ENCODE data around the gene C10orf71.

C10orf71 gene

DNA sequence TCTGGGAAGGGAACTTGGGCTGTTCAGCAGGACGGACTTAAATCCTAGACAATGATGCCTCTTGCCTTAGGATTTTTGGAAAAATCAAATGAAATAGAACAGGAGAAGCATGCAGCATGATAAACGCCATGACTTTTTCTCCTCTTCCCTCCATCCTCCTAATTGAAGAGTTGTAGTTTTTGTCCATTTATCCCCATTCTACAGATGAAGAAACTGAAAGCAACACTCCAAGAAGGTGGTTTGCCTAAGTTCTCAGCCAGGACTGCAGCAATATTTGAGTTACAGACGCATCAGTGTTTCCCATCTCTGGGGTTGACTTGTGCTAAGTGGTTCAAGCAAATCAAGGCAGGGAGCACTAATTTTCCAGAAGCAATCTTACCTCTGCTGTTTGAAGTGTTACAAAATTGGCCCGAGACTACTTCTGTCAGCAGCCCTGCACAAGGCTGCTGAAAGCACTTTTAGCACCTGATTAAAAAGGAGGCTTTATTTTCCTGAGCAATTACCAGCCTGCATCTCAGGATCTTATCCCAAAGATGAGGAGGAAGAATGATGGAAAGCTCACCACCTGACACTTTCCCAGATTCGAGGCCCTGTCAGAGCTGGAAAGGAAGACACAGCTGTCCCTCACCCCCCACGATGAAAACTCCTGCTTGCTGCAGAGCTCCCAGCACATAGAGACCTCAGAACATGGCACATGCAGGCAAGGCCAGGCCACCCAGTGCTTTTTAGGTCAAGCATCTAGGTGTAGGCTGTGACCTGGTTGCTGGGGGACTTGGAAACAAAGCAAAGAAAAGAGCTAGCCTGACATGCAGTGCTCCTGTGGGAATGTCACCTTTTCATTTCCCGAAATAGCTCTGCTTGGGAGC, 19.7 kb upstream of the C10orf71 start:
- DNase-seq (ENCODE audit: low read depth), result no peak
- no peak overlapping the region for H3K4me3 ChIP-seq (ENCODE audit: low read length)
- TF ChIP-seq, protein P1, sequence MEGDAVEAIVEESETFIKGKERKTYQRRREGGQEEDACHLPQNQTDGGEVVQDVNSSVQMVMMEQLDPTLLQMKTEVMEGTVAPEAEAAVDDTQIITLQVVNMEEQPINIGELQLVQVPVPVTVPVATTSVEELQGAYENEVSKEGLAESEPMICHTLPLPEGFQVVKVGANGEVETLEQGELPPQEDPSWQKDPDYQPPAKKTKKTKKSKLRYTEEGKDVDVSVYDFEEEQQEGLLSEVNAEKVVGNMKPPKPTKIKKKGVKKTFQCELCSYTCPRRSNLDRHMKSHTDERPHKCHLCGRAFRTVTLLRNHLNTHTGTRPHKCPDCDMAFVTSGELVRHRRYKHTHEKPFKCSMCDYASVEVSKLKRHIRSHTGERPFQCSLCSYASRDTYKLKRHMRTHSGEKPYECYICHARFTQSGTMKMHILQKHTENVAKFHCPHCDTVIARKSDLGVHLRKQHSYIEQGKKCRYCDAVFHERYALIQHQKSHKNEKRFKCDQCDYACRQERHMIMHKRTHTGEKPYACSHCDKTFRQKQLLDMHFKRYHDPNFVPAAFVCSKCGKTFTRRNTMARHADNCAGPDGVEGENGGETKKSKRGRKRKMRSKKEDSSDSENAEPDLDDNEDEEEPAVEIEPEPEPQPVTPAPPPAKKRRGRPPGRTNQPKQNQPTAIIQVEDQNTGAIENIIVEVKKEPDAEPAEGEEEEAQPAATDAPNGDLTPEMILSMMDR (IDR thresholded peaks at IDR 0.05; ENCODE audit: insufficient read depth, low read depth, low read length, missing control alignments), result no peak

DNA sequence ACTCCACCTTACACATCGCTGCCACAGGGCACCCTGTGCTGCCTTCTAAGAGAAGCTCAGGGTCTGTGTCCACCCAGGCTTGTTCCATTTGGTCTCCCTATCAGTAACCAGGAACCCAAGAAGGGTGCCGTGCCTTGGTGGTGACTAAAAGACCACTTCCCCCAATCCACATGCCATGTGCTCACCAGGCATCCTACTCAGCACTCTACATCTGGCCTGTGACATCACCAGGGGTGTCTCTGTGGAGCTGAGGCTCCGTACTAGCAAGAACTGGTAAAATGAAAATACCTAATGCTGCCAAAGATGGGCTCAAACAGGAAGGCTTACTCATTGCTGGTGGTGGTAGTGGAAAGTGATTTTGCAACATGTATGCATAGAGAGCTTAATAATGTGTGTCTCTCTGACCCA, 19.0 kb upstream of the C10orf71 start:
- TF ChIP-seq, protein P1 (IDR thresholded peaks at IDR 0.05; ENCODE audit: insufficient read depth, low read depth, low read length, missing control alignments), result no peak
- H3K4me3 ChIP-seq (ENCODE audit: low read length), result no peak overlapping the region
- DNase-seq (ENCODE audit: low read depth), result peak; percentile 2

DNA sequence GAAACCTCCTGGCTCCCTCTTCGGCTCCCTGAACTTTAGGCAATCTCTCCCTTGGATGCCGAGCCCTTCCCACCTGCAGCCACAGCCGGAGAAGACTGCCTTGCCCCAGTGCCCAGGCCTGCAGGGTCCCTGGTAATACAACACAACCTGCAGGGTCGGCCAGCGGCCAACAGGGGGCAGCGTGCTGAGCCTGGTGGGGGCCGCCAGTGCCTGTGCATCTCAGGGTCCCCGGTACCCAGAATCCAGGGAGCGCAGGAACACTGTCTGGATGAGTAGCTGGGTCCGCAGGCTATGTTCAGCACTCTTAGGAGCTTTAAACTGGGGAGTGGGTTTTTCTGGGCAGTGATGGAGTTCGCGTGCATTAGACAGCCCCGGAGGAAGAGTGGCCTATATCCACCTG, 17.5 kb upstream of the C10orf71 start:
- no peak overlapping the region for H3K4me3 ChIP-seq (ENCODE audit: low read length)
- no peak for DNase-seq (ENCODE audit: low read depth)
- TF ChIP-seq, protein P1 (IDR thresholded peaks at IDR 0.05; ENCODE audit: insufficient read depth, low read depth, low read length, missing control alignments), result no peak

DNA sequence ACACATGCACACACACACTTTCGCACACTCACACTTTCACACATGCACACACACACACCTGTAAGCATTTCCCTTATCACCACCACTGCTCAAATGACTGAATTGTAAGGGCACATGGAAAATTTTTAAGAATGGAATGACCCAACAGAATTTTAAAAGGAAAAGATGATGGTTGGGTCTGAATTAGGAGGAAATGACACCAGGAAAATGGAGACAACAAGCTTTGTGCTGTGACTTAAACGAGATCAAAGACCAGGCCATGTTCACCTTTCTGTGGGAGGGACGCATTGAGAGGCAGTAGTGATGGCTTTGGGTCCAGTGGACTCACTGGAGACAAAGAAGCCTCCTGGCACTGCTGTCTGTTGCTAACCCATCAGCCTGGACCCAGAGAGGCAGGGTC, 16.7 kb upstream of the C10orf71 start:
- TF ChIP-seq, protein P1 (IDR thresholded peaks at IDR 0.05; ENCODE audit: insufficient read depth, low read depth, low read length, missing control alignments), result no peak
- H3K4me3 ChIP-seq (ENCODE audit: low read length), result no peak overlapping the region
- DNase-seq (ENCODE audit: low read depth), result no peak

DNA sequence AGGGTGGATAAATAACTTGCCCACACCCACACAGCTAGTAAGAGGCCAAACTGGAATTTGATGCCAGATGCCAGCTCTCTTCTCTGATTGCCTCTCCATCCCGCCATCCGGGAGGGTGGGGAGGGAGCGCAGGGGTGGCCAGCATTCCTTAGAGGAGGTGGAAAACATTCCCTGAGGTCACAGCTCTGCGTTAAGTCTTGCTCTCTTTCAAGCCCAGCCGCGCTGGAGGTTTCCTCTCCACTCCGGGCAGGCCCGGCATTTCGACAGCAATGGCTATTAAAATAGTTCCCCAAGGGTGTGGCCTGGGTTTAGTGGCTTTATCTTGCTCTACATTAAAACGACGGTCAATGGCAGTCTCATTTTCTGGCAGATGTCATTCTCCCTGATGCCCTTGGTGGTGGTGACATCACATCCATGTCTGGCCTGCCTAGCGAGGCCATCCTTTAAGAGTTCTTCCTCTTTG, 16.1 kb upstream of the C10orf71 start:
- TF ChIP-seq, protein P1 (IDR thresholded peaks at IDR 0.05; ENCODE audit: insufficient read depth, low read depth, low read length, missing control alignments), result no peak
- H3K4me3 ChIP-seq (ENCODE audit: low read length), result no peak overlapping the region
- DNase-seq (ENCODE audit: low read depth), result no peak

DNA sequence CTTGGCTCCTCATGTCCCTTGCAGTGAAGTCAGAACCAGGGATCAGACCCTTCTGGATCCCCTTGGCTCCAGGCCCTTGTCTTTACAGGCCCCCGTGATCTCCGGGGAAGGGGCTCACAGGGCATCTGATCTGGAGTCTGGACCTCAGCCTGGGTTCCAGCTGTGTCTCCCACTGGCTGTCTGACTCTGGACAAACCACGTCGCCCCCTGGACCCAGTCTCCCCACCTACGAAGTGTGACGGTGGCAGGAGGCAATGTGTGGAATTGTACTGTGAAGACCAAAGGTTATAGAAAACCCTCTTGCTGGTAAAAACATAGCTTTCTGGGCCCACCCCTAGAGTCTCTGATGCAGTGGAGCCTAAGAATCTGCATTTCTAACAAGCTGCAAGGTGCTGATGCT, 15.5 kb upstream of the C10orf71 start:
- TF ChIP-seq, protein P1 (IDR thresholded peaks at IDR 0.05; ENCODE audit: insufficient read depth, low read depth, low read length, missing control alignments), result no peak
- DNase-seq (ENCODE audit: low read depth), result no peak
- H3K4me3 ChIP-seq (ENCODE audit: low read length), result no peak overlapping the region

DNA sequence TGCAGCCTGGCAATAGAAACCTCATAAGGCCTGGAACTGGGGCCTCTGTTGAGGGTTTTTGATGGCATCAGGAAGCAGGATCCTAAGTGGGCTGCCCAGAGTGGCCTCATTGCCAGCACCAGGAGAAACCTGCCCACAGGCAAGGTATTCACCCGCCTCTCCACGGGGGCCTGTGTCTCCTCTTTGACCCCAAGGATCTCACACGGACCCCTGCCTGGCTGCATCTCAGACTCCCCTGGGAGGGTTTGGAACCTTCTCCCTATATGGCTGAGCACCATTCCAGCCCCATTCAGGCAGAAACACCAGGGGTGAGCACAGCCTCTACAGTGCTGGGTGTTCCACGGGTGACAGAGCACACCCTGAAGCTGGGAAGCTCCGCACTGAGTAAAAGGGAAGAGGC, 14.6 kb upstream of the C10orf71 start:
- no peak for DNase-seq (ENCODE audit: low read depth)
- TF ChIP-seq, protein P1 (IDR thresholded peaks at IDR 0.05; ENCODE audit: insufficient read depth, low read depth, low read length, missing control alignments), result no peak

More for the DNA sequence above, 14.6 kb upstream of the C10orf71 start:
- H3K4me3 ChIP-seq (ENCODE audit: low read length), result no peak overlapping the region
